ENCODE results near the gene RILPL2. TPM values are rescaled to one million over a fixed set of nuclear protein-coding genes. Genes with fewer than 3 reads are reported as not detected.
A peak's percentile ranks its signal among the peaks of the same experiment; 100 is the strongest.
"Not testable (repeated sequence)": the region's sequence is repeated elsewhere in the genome, so short reads cannot be mapped to it uniquely, and the experiment has no call there.

RILPL2 gene
- total and polyA plus RNA-seq, 4 donors, result 1.7 to 2.9 (median 2.2) TPM

DNA sequence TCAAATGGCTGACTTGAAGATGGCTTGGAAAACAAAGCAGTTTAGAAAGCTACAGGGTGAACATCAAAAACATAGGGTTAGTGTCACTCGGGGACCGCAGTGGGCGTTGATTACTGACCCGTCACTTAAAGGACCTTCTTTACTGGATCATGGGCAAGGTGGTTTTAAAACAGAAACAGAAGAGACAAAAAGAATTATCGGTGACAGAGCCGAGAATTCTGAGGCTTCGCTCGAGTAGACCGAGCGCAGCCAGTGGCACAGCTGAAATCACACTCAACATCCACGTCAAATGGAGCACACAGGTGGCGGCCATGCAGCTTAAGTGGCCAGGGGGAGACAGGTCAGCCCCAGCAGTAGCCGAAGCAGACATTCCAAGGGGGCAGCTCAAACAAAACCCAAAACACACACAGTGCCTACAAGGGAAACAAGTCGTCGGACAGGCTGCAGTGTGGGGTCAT lies 38.8 kb upstream of the RILPL2 start:
- H3K36me3 ChIP-seq (ENCODE audit: control insufficient read depth, insufficient read depth, low read length), result peaks cover 65% of the 10 kb centered on the region
- no peak overlapping the region for H3K27ac ChIP-seq (ENCODE audit: low read depth, low read length)

DNA sequence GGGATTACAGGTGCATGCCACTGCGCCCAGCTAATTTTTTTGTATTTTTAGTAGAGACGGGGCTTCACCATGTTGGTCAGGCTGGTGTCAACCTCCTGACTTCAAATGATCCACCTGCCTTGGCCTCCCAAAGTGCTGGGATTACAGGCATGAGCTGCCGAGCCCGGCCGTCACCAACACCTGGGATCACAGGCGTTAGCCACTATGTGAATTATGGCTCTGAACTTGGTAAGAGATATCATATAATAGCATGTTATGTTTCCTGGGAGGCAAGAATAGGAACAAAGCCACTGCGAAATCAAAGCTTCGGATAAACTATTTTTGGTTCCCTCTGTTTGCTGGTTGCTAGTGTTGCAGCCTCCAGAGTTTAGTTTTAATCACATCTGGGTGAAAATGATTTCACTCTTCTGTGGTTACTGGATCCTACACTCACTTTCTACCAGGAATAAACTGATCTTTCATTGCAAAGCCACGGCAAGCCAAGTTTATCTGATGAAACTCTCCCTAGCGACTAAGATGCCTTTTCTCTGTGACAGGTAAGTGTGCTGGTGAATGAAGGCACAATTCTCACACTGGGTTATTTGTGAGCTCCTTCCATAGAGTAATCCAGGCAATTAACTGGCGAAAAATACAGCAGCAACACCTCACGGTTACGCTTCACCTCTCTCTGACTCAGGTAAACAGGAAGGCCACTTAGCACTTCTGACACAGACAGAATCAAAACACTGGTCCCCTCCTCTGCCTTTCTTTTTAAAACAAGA lies 38.2 kb upstream of the RILPL2 start:
- Histone ChIP-seq H3K36me3 (ENCODE audit: control insufficient read depth, insufficient read depth, low read length) (peaks cover 68% of the 10 kb centered on the region), H3K27me3 (ENCODE audit: control insufficient read depth, insufficient read depth, low read length) (no peaks in the 10 kb centered on the region), H3K4me3 (ENCODE audit: low read depth, low read length) (no peak overlapping the region), H3K4me1 (ENCODE audit: control insufficient read depth, insufficient read depth, low read length) (peaks cover 6% of the 10 kb centered on the region), H3K9me3 (ENCODE audit: control insufficient read depth, insufficient read depth, low read length) (no peaks in the 10 kb centered on the region), H3K27ac (ENCODE audit: low read depth, low read length) (no peak overlapping the region)
- WGBS (ENCODE audit: insufficient coverage), result 87% methylated on average over 7 of the region's 13 CpGs
- no peak for DNase-seq (ENCODE audit: low read depth in 4 of 6, low spot score in 6 of 6)

More for the DNA sequence above, 38.8 kb upstream of the RILPL2 start:
- WGBS (ENCODE audit: insufficient coverage), result 88% methylated on average over 11 of the region's 15 CpGs
- no peak for DNase-seq (ENCODE audit: low read depth in 4 of 6, low spot score in 6 of 6)
- Histone ChIP-seq H3K4me1 (ENCODE audit: control insufficient read depth, insufficient read depth, low read length) (peaks cover 6% of the 10 kb centered on the region), H3K27me3 (ENCODE audit: control insufficient read depth, insufficient read depth, low read length) (no peaks in the 10 kb centered on the region), H3K9me3 (ENCODE audit: control insufficient read depth, insufficient read depth, low read length) (no peaks in the 10 kb centered on the region), H3K4me3 (ENCODE audit: low read depth, low read length) (no peak overlapping the region)

DNA sequence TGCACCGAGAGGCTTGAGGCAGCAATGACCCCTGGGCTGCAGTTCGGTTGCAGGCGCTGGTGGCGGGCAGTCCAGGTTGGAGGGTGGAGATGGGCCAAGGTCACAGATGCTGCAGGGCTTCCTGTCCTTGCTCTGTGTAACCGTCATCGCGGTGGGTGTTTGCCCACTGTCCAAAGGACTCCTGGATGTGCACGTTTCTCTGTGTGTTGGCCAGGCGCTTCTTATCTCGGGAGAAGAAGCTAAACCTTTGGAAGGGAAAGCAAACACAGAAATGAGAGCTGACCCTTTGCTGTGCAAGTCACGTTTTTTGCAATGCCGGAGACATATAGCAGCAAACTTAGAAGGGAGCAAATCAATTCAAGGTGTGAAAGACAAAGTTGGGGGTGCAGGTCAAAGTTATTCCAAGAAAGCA lies 36.0 kb upstream of the RILPL2 start:
- Histone ChIP-seq H3K27me3 (ENCODE audit: control insufficient read depth, insufficient read depth, low read length) (no peaks in the 10 kb centered on the region), H3K9me3 (ENCODE audit: control insufficient read depth, insufficient read depth, low read length) (no peaks in the 10 kb centered on the region), H3K4me1 (ENCODE audit: control insufficient read depth, insufficient read depth, low read length) (no peaks in the 10 kb centered on the region), H3K4me3 (ENCODE audit: low read depth, low read length) (no peak overlapping the region), H3K36me3 (ENCODE audit: control insufficient read depth, insufficient read depth, low read length) (peaks cover 59% of the 10 kb centered on the region), H3K27ac (ENCODE audit: low read depth, low read length) (no peak overlapping the region)
- 90% methylated on average over 12 of the region's 12 CpGs for WGBS (ENCODE audit: insufficient coverage)
- DNase-seq (ENCODE audit: low read depth in 4 of 6, low spot score in 6 of 6), result no peak

DNA sequence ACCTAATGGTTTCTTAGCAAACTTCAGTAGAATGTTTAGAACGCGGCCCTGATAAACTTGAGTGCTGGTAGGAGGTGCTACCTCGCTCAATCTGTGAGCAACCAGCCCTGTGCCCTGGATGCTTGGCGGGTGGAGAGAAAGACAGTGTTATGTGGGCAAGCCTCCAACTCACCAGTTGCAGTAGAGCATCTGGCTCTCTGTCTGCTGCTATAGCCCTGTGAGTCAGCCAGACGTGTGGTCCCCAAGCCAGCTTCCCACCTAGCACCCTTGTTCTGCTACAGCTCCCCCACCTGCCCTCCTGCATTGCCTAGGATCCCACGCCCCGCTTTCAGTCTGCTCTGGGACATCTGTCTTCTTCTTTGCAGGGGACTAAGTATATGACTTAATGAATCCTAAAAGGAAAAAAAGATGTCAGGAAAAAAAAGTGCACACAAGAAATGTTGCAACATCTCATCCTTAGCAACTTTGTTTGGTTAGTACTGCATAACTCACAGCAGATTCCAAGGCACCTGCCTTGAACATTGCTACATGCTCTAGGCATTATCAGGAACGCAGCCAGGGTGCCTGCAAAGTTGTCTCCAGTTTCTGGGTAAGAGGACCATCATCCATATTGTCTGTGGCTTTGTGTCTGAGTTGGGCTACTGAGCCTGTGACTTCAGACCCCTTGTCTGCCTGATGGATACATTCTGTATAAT lies 35.0 kb upstream of the RILPL2 start:
- H3K4me1 ChIP-seq (ENCODE audit: control insufficient read depth, insufficient read depth, low read length), result no peaks in the 10 kb centered on the region
- WGBS (ENCODE audit: insufficient coverage), result 83% methylated on average over 3 of the region's 8 CpGs
- H3K27ac ChIP-seq (ENCODE audit: low read depth, low read length), result no peak overlapping the region
- H3K9me3 ChIP-seq (ENCODE audit: control insufficient read depth, insufficient read depth, low read length), result no peaks in the 10 kb centered on the region
- no peaks in the 10 kb centered on the region for H3K27me3 ChIP-seq (ENCODE audit: control insufficient read depth, insufficient read depth, low read length)
- DNase-seq (ENCODE audit: low read depth in 4 of 6, low spot score in 6 of 6), result no peak
- H3K36me3 ChIP-seq (ENCODE audit: control insufficient read depth, insufficient read depth, low read length), result peaks cover 53% of the 10 kb centered on the region
- H3K4me3 ChIP-seq (ENCODE audit: low read depth, low read length), result no peak overlapping the region

DNA sequence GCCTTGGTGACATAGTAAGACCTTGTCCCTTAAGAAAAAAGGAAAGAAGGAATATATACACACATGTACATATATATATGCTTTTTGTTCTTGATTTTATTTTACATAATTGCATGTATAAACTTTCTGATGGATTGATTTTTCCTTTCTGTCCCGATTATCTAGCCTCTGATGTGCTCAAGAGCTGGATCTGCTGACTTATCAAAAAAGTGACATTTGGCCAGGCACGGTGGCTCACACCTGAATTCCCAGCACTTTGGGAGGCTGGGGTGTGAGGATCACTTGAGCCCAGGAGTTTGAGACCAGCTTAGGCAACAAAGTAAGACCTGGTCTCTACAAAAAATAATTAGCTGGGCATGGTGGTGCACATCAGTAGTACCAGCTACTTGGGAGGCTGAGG lies 33.5 kb upstream of the RILPL2 start:
- 100% methylated on average over 1 of the region's 2 CpGs for WGBS (ENCODE audit: insufficient coverage)
- Histone ChIP-seq H3K9me3 (ENCODE audit: control insufficient read depth, insufficient read depth, low read length) (no peaks in the 10 kb centered on the region), H3K27me3 (ENCODE audit: control insufficient read depth, insufficient read depth, low read length) (no peaks in the 10 kb centered on the region), H3K27ac (ENCODE audit: low read depth, low read length) (no peak overlapping the region), H3K4me3 (ENCODE audit: low read depth, low read length) (no peak overlapping the region), H3K4me1 (ENCODE audit: control insufficient read depth, insufficient read depth, low read length) (no peaks in the 10 kb centered on the region), H3K36me3 (ENCODE audit: control insufficient read depth, insufficient read depth, low read length) (peaks cover 55% of the 10 kb centered on the region)
- no peak for DNase-seq (ENCODE audit: low read depth in 4 of 6, low spot score in 6 of 6)

DNA sequence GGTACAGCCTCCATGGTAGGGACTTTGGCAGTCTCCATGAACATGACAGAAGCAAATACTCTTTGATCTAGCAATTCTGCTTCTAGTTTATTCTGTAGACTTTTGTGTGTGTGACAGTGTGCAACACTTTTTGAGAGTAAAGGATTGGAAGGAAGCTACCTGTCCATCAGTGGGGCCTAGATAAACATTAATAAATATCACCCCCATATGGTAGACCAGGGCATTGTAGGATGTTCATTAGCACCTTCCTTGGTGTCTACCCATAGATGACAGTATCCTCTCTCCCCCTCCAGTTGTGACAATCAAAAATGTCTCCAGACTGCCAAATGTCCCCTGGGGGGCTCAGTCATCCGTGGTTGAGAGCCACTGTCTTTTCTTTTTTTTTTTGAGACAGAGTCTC lies 32.3 kb upstream of the RILPL2 start:
- no peaks in the 10 kb centered on the region for H3K27me3 ChIP-seq (ENCODE audit: control insufficient read depth, insufficient read depth, low read length)
- no peaks in the 10 kb centered on the region for H3K4me1 ChIP-seq (ENCODE audit: control insufficient read depth, insufficient read depth, low read length)
- H3K4me3 ChIP-seq (ENCODE audit: low read depth, low read length), result no peak overlapping the region
- no peaks in the 10 kb centered on the region for H3K9me3 ChIP-seq (ENCODE audit: control insufficient read depth, insufficient read depth, low read length)
- H3K36me3 ChIP-seq (ENCODE audit: control insufficient read depth, insufficient read depth, low read length), result peaks cover 54% of the 10 kb centered on the region
- H3K27ac ChIP-seq (ENCODE audit: low read depth, low read length), result no peak overlapping the region
- DNase-seq (ENCODE audit: low read depth in 4 of 6, low spot score in 6 of 6), result no peak
- WGBS (ENCODE audit: insufficient coverage), result 22% methylated on average over 1 of the region's 1 CpG

DNA sequence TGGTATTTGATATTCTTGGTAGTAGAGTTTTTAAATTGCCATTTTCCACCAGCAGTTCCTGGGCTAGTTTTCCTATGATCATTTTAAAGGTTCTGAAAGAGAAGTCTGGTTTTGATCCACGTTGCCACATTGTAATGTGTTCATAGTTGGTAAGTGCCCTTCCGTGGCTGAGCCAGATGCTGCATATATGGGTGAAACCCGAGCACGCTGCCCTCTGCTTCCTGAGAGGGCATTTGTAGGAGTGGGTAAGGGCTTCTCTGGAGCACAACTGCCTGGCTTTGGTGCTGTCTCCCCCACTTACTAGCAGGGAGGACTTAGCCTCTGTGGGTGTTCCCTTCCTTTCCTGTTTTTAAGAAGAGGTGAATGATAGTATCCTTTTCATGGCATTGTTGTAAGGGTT lies 28.6 kb upstream of the RILPL2 start:
- H3K4me1 ChIP-seq (ENCODE audit: control insufficient read depth, insufficient read depth, low read length), result no peaks in the 10 kb centered on the region
- 100% methylated on average over 1 of the region's 4 CpGs for WGBS (ENCODE audit: insufficient coverage)
- no peak for DNase-seq (ENCODE audit: low read depth in 4 of 6, low spot score in 6 of 6)
- no peak overlapping the region for H3K27ac ChIP-seq (ENCODE audit: low read depth, low read length)
- peaks cover 38% of the 10 kb centered on the region for H3K36me3 ChIP-seq (ENCODE audit: control insufficient read depth, insufficient read depth, low read length)
- no peaks in the 10 kb centered on the region for H3K27me3 ChIP-seq (ENCODE audit: control insufficient read depth, insufficient read depth, low read length)
- no peak overlapping the region for H3K4me3 ChIP-seq (ENCODE audit: low read depth, low read length)
- no peaks in the 10 kb centered on the region for H3K9me3 ChIP-seq (ENCODE audit: control insufficient read depth, insufficient read depth, low read length)

DNA sequence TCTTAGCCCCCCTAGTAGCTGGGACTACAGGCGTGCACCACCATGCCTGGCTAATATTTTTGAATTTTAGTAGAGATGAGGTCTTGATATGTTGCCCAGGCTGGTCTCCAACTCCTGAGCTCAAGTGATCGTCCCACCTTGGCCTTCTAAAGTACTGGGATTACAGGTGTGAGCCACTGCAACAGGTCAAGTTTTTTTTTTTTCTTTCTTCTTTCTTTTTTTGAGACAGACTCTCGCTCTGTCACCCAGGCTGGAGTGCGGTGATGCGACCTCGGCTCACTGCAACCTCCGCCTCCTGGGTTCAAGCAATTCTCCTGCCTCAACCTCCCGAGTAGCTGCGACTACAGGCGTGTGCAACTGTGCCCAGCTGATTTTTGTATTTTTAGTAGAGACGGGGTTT lies 26.7 kb upstream of the RILPL2 start:
- H3K4me3 ChIP-seq (ENCODE audit: low read depth, low read length); H3K9me3 ChIP-seq (ENCODE audit: control insufficient read depth, insufficient read depth, low read length); H3K27me3 ChIP-seq (ENCODE audit: control insufficient read depth, insufficient read depth, low read length); H3K27ac ChIP-seq (ENCODE audit: low read depth, low read length); H3K4me1 ChIP-seq (ENCODE audit: control insufficient read depth, insufficient read depth, low read length); DNase-seq (ENCODE audit: low read depth in 4 of 6, low spot score in 6 of 6): not testable (repeated sequence)
- WGBS (ENCODE audit: insufficient coverage), result 97% methylated on average over 9 of the region's 11 CpGs
- H3K36me3 ChIP-seq (ENCODE audit: control insufficient read depth, insufficient read depth, low read length), result peaks cover 26% of the 10 kb centered on the region

DNA sequence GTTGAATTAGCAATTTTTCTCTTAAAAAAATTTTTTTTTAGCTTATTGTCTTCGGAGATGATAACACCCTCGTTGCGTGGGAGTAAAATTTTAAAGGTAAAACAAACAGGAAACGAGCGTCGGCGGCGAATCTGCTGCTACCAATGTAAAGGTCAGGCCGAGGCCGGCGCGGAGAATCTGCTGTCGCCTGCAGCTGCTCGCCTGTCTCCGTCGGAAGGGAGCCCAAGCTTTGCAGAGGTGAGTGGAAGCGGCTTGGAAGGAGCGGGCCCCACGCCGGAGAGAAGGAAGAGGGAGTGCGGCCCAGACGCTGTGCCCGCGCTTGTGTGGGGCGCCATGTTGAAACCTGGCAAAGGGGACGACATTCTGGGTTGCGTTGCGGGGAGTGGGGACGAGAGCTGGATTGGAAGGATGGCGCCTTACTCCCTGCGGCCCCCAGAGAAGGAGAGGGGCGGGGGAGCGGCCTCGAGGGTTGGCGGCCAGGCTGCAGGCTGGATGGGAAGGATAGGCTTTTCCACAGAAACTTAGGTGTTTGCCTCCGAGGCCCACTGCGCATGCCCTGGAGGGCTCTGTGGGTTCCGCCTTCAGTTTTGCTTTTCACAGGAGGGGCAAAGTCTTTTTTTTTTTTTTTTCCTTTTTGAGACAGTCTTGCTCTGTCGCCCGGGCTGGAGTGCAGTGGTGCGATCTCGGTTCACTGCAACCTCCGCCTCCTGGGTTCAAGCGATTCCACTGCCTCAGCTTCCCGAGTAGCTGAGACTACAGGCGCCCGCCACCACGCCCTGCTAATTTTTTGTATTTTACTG lies 21.7 kb upstream of the RILPL2 start, which contains the start of gene SNRNP35:
Gene SNRNP35, plus strand, starts transcription at position 160 of the 800 bp plus-strand sequence. CDS start 7,402 bp downstream, outside the sequence.
- under 1% methylated on average over 48 of the region's 48 CpGs for WGBS (ENCODE audit: insufficient coverage)

More for the DNA sequence above, 21.7 kb upstream of the RILPL2 start, which contains the start of gene SNRNP35:
- peak; percentile 69 to 96 (median 80) for DNase-seq (ENCODE audit: low read depth in 4 of 6, low spot score in 6 of 6)
- Histone ChIP-seq H3K27ac (ENCODE audit: low read depth, low read length) (peak within 1 kb of the TSS; percentile 96), H3K27me3 (ENCODE audit: control insufficient read depth, insufficient read depth, low read length) (no peaks in the 10 kb centered on the region), H3K4me3 (ENCODE audit: low read depth, low read length) (peak within 1 kb of the TSS; percentile 90), H3K4me1 (ENCODE audit: control insufficient read depth, insufficient read depth, low read length) (peaks cover 11% of the 10 kb centered on the region), H3K9me3 (ENCODE audit: control insufficient read depth, insufficient read depth, low read length) (no peaks in the 10 kb centered on the region), H3K36me3 (ENCODE audit: control insufficient read depth, insufficient read depth, low read length) (peaks cover under 1% of the 10 kb centered on the region)
